ENCODE measurements around the gene SORCS1. TPM values are rescaled to one million over a fixed set of nuclear protein-coding genes. Genes with fewer than 3 reads are reported as not detected.

SORCS1 gene
- total RNA-seq, 2 experiments from 2014 or later, result not detected

- H3K27me3 ChIP-seq (ENCODE audit: control insufficient read depth in 1 of 2, insufficient read depth in 2 of 2, low read length in 2 of 2), result no peaks in the 10 kb centered on the region
- H3K36me3 Mint-ChIP-seq (ENCODE audit: low read depth), result no peaks in the 10 kb centered on the region
- intact Hi-C loops (cut with DNase I, micrococcal nuclease), result no loop called here
- ChIA-PET POLR2A (no interaction called here), CTCF (no interaction called here)
- no peak overlapping the region for H3K4me3 Mint-ChIP-seq
- H3K27me3 Mint-ChIP-seq, result no peaks in the 10 kb centered on the region
- no peaks in the 10 kb centered on the region for H3K36me3 ChIP-seq (ENCODE audit: insufficient read depth, low read length)
- no peak for DNase-seq
- no peak for ATAC-seq (ENCODE audit: poor library complexity)
- H3K27ac Mint-ChIP-seq, result no peak overlapping the region
- H3K4me3 ChIP-seq (ENCODE audit: low read length), result no peak overlapping the region
- peaks cover 0 to 6% of the 10 kb centered on the region in 2 experiments for H3K9me3 ChIP-seq (ENCODE audit: control insufficient read depth in 1 of 2, insufficient read depth in 1 of 2, low read length in 2 of 2)
- no peaks in the 10 kb centered on the region for H3K4me1 ChIP-seq (ENCODE audit: insufficient read depth, low read length)
- H3K4me1 Mint-ChIP-seq (ENCODE audit: low read depth), result no peaks in the 10 kb centered on the region
- peaks cover 6% of the 10 kb centered on the region for H3K9me3 Mint-ChIP-seq
- no peak for TF ChIP-seq CTCF (IDR thresholded peaks at IDR 0.05)
- H3K27ac ChIP-seq (ENCODE audit: low read depth in 1 of 2, low read length in 2 of 2), result no peak overlapping the region
Measured at GRCh38 chr10:106740071-106740470, 424.4 kb downstream of the SORCS1 start.

DNA sequence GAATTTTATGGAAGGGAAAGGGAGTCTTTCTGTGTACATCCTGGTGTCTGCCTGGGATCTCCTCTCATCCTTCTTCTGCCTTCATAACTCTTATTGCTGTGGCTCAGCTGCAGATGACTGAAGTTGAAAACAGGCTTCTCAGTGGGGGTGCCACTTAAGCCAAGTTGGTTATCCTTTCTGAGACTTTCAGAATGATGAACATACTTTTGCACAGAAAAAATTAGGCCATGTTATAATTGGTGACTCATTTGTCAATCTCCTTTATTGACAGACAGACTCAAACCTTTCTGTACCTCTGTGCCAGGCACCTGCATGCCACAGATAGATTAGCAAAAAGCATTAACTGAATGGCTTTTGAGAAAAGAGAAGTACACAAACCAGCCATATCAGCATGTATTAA lies 430.3 kb downstream of the SORCS1 start:
- POLR2A ChIA-PET, result no interaction called here
- CTCF ChIA-PET, result no interaction called here
- no peaks in the 10 kb centered on the region for H3K27me3 ChIP-seq (ENCODE audit: control insufficient read depth in 1 of 2, insufficient read depth in 2 of 2, low read length in 2 of 2)

GRCh38 chr10:106728232-106728631 lies 436.3 kb downstream of the SORCS1 start:
- Histone ChIP-seq H3K27me3 (ENCODE audit: control insufficient read depth in 1 of 2, insufficient read depth in 2 of 2, low read length in 2 of 2) (no peaks in the 10 kb centered on the region), H3K36me3 (ENCODE audit: insufficient read depth, low read length) (no peaks in the 10 kb centered on the region), H3K4me1 (ENCODE audit: insufficient read depth, low read length) (no peaks in the 10 kb centered on the region), H3K4me3 (ENCODE audit: low read length) (no peak overlapping the region), H3K27ac (ENCODE audit: low read depth in 1 of 2, low read length in 2 of 2) (no peak overlapping the region), H3K9me3 (ENCODE audit: control insufficient read depth in 1 of 2, insufficient read depth in 1 of 2, low read length in 2 of 2) (peaks cover 0 to 5% of the 10 kb centered on the region in 2 experiments)
- ATAC-seq (ENCODE audit: poor library complexity) (no peak), DNase-seq (no peak)
- ChIA-PET POLR2A (no interaction called here), CTCF (no interaction called here)
- H3K4me3 Mint-ChIP-seq, result no peak overlapping the region
- no peaks in the 10 kb centered on the region for H3K4me1 Mint-ChIP-seq (ENCODE audit: low read depth)
- no peaks in the 10 kb centered on the region for H3K36me3 Mint-ChIP-seq (ENCODE audit: low read depth)
- H3K27me3 Mint-ChIP-seq, result no peaks in the 10 kb centered on the region
- no peak overlapping the region for H3K27ac Mint-ChIP-seq
- no peaks in the 10 kb centered on the region for H3K9me3 Mint-ChIP-seq
- intact Hi-C loops (cut with DNase I, micrococcal nuclease), result no loop called here
- no peak for TF ChIP-seq CTCF (IDR thresholded peaks at IDR 0.05)

More for the DNA sequence above, 430.3 kb downstream of the SORCS1 start:
- ATAC-seq (ENCODE audit: poor library complexity) (no peak), DNase-seq (no peak)
- no peak overlapping the region for H3K27ac Mint-ChIP-seq
- intact Hi-C loops (cut with DNase I, micrococcal nuclease), result no loop called here
- H3K9me3 ChIP-seq (ENCODE audit: control insufficient read depth in 1 of 2, insufficient read depth in 1 of 2, low read length in 2 of 2), result peaks cover 0 to 6% of the 10 kb centered on the region in 2 experiments
- no peaks in the 10 kb centered on the region for H3K4me1 Mint-ChIP-seq (ENCODE audit: low read depth)
- peaks cover 3% of the 10 kb centered on the region for H3K9me3 Mint-ChIP-seq
- no peaks in the 10 kb centered on the region for H3K4me1 ChIP-seq (ENCODE audit: insufficient read depth, low read length)
- H3K27ac ChIP-seq (ENCODE audit: low read depth in 1 of 2, low read length in 2 of 2), result no peak overlapping the region
- TF ChIP-seq CTCF (IDR thresholded peaks at IDR 0.05), result no peak
- no peaks in the 10 kb centered on the region for H3K36me3 Mint-ChIP-seq (ENCODE audit: low read depth)
- H3K4me3 ChIP-seq (ENCODE audit: low read length), result no peak overlapping the region
- no peaks in the 10 kb centered on the region for H3K36me3 ChIP-seq (ENCODE audit: insufficient read depth, low read length)
- H3K4me3 Mint-ChIP-seq, result no peak overlapping the region
- H3K27me3 Mint-ChIP-seq, result no peaks in the 10 kb centered on the region

All from CD4-positive, alpha-beta T cell (primary cell).